ENCODE data around the gene LRBA.

DNA sequence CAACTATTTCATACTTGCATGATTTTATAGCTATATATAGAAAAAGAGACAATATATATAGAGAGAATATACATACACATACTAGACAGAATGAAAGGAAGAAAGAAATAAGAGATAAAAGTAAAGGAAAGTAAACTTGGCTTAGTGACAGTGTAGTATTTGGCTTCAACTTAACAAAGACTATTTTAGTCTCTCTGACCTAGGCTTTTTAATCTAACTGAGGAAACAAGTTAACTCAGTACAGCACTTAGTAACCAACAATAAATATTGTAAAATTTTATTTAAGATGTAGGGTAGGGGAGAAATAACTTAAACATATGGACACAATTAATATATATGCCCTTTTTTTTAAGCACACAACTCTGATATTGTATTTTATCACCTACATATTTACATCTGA, 682.1 kb downstream of the LRBA start:
- TF ChIP-seq POLR2AphosphoS5 (IDR thresholded peaks at IDR 0.05; ENCODE audit: low read depth, low read length), result no peak
- no peak for TF ChIP-seq POLR2A (IDR thresholded peaks at IDR 0.05; ENCODE audit: low read depth, low read length)
- TF ChIP-seq TAF1 (IDR thresholded peaks at IDR 0.05; ENCODE audit: low read depth, low read length), result no peak
- no peak for TF ChIP-seq POU2F2 (IDR thresholded peaks at IDR 0.05; ENCODE audit: low read depth, low read length)
- TF ChIP-seq SPI1 (IDR thresholded peaks at IDR 0.05; ENCODE audit: low read depth, low read length), result no peak

All from GM12891 (cell line).